Fibroblast of lung (primary cell): Measurements from ENCODE around the gene RHBDF2. TPM values are rescaled to one million over a fixed set of nuclear protein-coding genes. Genes with fewer than 3 reads are reported as not detected.

Source experiments
- DNase-seq, 2 donors: peaks; one replicate each; pipeline versions ENCODE4 v3.0.0 to v3.0.0-alpha.2; 2010; ENCODE audit warnings: low read depth in 2 of 2
- H2AFZ ChIP-seq: 2 replicates; pipeline ENCODE4 v1.5.1; 2012; ENCODE audit warnings: low read length, control low read depth, inconsistent platforms
- H3K27ac ChIP-seq: 2 replicates; pipeline ENCODE4 v1.5.1; 2011; ENCODE audit warnings: low read length, control low read depth; ENCODE audit not compliant: insufficient read depth
- H3K27me3 ChIP-seq: 2 replicates; pipeline ENCODE4 v1.5.1; 2011; ENCODE audit warnings: mild to moderate bottlenecking, low read length; ENCODE audit not compliant: control insufficient read depth, insufficient read depth
- H3K36me3 ChIP-seq: 2 replicates; pipeline ENCODE4 v1.5.1; 2011; ENCODE audit warnings: low read length; ENCODE audit not compliant: control insufficient read depth, insufficient read depth
- H3K4me1 ChIP-seq: 2 replicates; pipeline ENCODE4 v1.5.1; 2011; ENCODE audit warnings: low read length; ENCODE audit not compliant: control insufficient read depth, insufficient read depth; ENCODE audit errors: extremely low read depth
- H3K4me2 ChIP-seq: 2 replicates; pipeline ENCODE4 v1.5.1; 2011; ENCODE audit warnings: low read length, control low read depth; ENCODE audit not compliant: insufficient read depth; ENCODE audit errors: extremely low read depth
- H3K4me3 ChIP-seq, 4 experiments: fragments of 200-600 bp in 1 of 4; sonication (generic) in 1 of 4; replicated peaks in 1 of 4; 2 replicates each; pipeline ENCODE4 v1.5.1; 2011 to 2016; ENCODE audit warnings: low read length in 4 of 4, low read depth in 3 of 4, mild to moderate bottlenecking in 3 of 4, control low read depth in 2 of 4, inconsistent platforms in 1 of 4, mixed read lengths in 1 of 4; ENCODE audit not compliant: insufficient read depth in 1 of 4; ENCODE audit errors: control extremely low read depth in 1 of 4
- H3K79me2 ChIP-seq: 2 replicates; pipeline ENCODE4 v1.5.1; 2012; ENCODE audit warnings: mild to moderate bottlenecking, low read length, inconsistent platforms; ENCODE audit not compliant: control insufficient read depth, insufficient read depth
- H3K9ac ChIP-seq: 2 replicates; pipeline ENCODE4 v1.5.1; 2011; ENCODE audit warnings: mild to moderate bottlenecking, low read length, control low read depth; ENCODE audit not compliant: insufficient read depth
- H3K9me3 ChIP-seq: 2 replicates; pipeline ENCODE4 v1.5.1; 2012; ENCODE audit warnings: low read depth, low read length; ENCODE audit not compliant: control insufficient read depth, insufficient read depth
- H4K20me1 ChIP-seq: 2 replicates; pipeline ENCODE4 v1.5.1; 2011; ENCODE audit warnings: low read length; ENCODE audit not compliant: control insufficient read depth, insufficient read depth; ENCODE audit errors: extremely low read depth
- EZH2 ChIP-seq: IDR thresholded peaks from 2 replicates; pipeline ENCODE4 v1.5.1; 2012; ENCODE audit warnings: low read length, control low read depth, mild to moderate bottlenecking; ENCODE audit errors: missing control alignments
- polyA plus RNA-seq, 2 donors: library from polyadenylated mRNA; depleted of rRNA in 1 of 2; stranded (reverse) in 1 of 2; unstranded in 1 of 2; fragments of >200 nt; gene quantifications; 2 replicates each; pipeline ENCODE4 v1.2.1, GENCODE V29; 2011 to 2012; ENCODE audit warnings: missing spikeins in 1 of 2
- total RNA-seq: library from RNA; depleted of rRNA; stranded (reverse); fragments of >200 nt; gene quantifications from 2 replicates; pipeline ENCODE4 v1.2.1, GENCODE V29; 2014
- TF ChIP-seq, protein P1 (sequence below), 2 donors: IDR thresholded peaks in 1 of 2; conservative IDR thresholded peaks in 1 of 2; 1 replicate in 1 of 2; 2 replicates in 1 of 2; pipeline ENCODE4 v1.5.1; 2011 to 2012; ENCODE audit warnings: low read length in 2 of 2, control low read depth in 1 of 2, inconsistent platforms in 1 of 2, low read depth in 1 of 2, mild to moderate bottlenecking in 1 of 2

The RHBDF2 gene
- total and polyA plus RNA-seq, 2 donors (not counting 1 experiment from before 2014, with no cell fraction given): 0.94 to 5.1 TPM

- H3K9ac ChIP-seq: no peak overlapping the region
- TF ChIP-seq, protein P1, sequence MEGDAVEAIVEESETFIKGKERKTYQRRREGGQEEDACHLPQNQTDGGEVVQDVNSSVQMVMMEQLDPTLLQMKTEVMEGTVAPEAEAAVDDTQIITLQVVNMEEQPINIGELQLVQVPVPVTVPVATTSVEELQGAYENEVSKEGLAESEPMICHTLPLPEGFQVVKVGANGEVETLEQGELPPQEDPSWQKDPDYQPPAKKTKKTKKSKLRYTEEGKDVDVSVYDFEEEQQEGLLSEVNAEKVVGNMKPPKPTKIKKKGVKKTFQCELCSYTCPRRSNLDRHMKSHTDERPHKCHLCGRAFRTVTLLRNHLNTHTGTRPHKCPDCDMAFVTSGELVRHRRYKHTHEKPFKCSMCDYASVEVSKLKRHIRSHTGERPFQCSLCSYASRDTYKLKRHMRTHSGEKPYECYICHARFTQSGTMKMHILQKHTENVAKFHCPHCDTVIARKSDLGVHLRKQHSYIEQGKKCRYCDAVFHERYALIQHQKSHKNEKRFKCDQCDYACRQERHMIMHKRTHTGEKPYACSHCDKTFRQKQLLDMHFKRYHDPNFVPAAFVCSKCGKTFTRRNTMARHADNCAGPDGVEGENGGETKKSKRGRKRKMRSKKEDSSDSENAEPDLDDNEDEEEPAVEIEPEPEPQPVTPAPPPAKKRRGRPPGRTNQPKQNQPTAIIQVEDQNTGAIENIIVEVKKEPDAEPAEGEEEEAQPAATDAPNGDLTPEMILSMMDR (conservative IDR thresholded peaks at IDR 0.05 in 1 of 2, IDR thresholded peaks at IDR 0.05 in 1 of 2; ENCODE audit: low read depth in 1 of 2, low read length in 2 of 2): no peak
- no peak for TF ChIP-seq EZH2
- no peaks in the 10 kb centered on the region for H4K20me1 ChIP-seq
- no peak overlapping the region for H2AFZ ChIP-seq
- no peaks in the 10 kb centered on the region for H3K4me1 ChIP-seq
- H3K4me3 ChIP-seq: no peak overlapping the region
- no peaks in the 10 kb centered on the region for H3K79me2 ChIP-seq
- no peak overlapping the region for H3K27ac ChIP-seq
- no peaks in the 10 kb centered on the region for H3K36me3 ChIP-seq
- no peaks in the 10 kb centered on the region for H3K27me3 ChIP-seq
- peak in 1 of 2 donors; percentile 47 for DNase-seq
- no peaks in the 10 kb centered on the region for H3K9me3 ChIP-seq
- no peak overlapping the region for H3K4me2 ChIP-seq
Measured at GRCh38 chr17:76461765-76462555, 39.3 kb downstream of the RHBDF2 start.

DNA sequence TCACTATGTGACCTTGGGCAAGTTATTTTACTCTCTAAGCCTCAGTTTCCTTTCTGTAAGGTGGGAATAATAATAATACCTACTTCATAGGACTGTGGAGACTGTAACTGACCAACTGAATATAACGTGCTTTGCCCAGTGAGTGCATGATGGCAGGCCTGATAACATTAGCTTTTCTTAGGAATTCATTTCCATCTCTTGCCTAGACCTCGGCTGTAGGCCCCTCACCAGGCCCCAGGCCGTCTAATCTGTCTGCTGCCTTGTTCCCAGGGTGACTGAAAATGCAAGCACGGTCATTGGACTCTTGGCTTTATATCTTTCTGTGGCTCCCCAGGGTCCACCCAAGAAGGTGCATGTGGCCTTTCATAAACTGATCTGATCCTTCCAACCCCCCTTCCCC, 41.5 kb downstream of the RHBDF2 start:
- Histone ChIP-seq H3K9ac (no peak overlapping the region), H3K9me3 (no peaks in the 10 kb centered on the region), H3K4me1 (no peaks in the 10 kb centered on the region), H3K79me2 (no peaks in the 10 kb centered on the region), H4K20me1 (no peaks in the 10 kb centered on the region), H3K27ac (no peak overlapping the region), H3K4me3 (no peak overlapping the region), H3K4me2 (no peak overlapping the region), H3K27me3 (no peaks in the 10 kb centered on the region), H3K36me3 (no peaks in the 10 kb centered on the region), H2AFZ (no peak overlapping the region)
- TF ChIP-seq EZH2: no peak
- DNase-seq: no peak

DNA sequence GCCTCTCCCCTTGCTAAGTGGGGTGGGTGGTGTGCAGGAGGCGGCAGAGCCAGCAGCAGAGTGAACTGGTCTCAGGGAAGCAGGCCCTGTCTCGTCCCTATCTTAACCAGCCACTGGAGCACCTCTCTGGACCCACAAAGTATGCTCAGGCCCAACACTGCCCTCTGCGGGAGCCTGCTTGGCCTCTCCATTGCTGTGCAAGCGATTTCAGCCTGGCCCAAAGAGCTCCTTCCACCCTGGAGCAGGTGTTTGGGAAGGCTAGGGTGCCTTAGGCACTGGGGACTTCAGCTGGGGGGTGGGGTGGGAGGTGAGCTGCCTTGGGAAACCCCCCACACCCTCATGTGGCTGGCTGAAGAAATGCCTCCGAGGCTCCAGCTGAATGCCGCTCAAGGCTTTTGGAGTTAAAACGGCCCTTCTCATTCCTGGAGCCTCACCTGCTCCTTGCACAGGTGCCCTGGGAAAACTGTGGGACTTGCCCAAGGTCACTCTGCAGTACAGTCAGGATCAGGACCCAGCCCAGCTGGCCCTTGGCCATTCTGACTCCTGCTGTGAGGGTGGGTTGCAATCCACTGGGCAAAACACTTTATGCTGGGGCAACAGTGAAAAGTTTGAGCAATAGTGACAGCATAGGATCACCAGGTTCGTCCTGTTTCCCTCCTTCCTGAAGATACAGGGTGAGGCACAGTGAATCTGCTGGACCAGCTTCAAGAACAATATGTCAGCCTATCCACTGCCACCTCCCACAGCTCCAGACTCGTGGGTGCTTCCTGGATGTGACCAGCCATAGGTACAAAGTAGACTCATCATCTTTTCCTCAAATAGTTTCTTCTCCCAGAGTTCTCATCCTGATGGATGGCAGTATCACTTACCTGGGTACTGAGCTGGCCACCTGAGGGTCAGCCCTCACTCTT, 42.4 kb downstream of the RHBDF2 start:
- Histone ChIP-seq H3K36me3 (no peaks in the 10 kb centered on the region), H3K4me1 (no peaks in the 10 kb centered on the region), H3K27ac (no peak overlapping the region), H3K4me2 (no peak overlapping the region), H2AFZ (no peak overlapping the region), H3K4me3 (no peak overlapping the region), H4K20me1 (no peaks in the 10 kb centered on the region), H3K9ac (no peak overlapping the region), H3K27me3 (no peaks in the 10 kb centered on the region), H3K9me3 (no peaks in the 10 kb centered on the region), H3K79me2 (no peaks in the 10 kb centered on the region)
- TF ChIP-seq, protein P1 (conservative IDR thresholded peaks at IDR 0.05 in 1 of 2, IDR thresholded peaks at IDR 0.05 in 1 of 2; ENCODE audit: low read depth in 1 of 2, low read length in 2 of 2): peak; percentile 65 to 73
- no peak for TF ChIP-seq EZH2
- DNase-seq: peak; percentile 37 to 61
